Measurements from ENCODE around the gene GRHL1.

DNA sequence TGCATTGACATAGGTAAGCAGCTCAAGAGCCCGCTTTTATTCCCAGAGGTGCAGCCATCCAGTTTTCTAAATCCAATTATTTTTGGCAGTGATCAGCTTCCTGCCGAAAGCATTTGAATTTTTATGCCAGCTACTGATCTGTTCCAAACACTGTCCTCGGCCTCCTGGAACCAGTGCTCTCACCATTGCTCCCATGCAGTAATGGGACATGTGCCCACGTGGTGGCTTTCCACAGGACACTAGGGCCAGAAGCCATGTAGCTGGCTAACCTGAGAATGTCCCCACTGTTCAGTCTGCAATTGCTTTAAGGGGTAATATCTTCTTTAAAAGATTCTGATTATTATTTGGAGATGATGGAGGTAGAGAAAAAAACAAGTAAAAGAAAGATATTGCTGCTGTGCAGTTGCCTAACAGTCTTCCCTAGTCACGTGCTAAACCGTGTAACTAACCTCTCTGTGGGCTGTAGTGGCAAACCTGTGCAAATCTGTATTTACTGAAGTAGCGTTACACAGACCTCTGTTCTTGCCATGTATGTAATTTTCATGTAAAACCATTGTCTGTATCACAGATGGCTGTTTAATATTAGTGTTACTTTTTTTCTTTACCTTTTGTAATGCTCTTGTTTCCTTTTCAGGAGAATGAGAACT is 13.0 kb downstream of the GRHL1 start:
- TF ChIP-seq CTCF (IDR thresholded peaks at IDR 0.05; ENCODE audit: insufficient read depth, low read length, poor library complexity, severe bottlenecking) (no peak), EZH2phosphoT487 (conservative IDR thresholded peaks at IDR 0.05; ENCODE audit: low read length) (no peak)

All from SU-DHL-6 (cell line).